Measurements from ENCODE around the gene CCL18. TPM values are rescaled to one million over a fixed set of nuclear protein-coding genes. Genes with fewer than 3 reads are reported as not detected.
A peak's percentile ranks its signal among the peaks of the same experiment; 100 is the strongest.
"Not testable (repeated sequence)": the region's sequence is repeated elsewhere in the genome, so short reads cannot be mapped to it uniquely, and the experiment has no call there.

Gene CCL18
- total RNA-seq = not detected
- not detected for polyA plus RNA-seq

GRCh38 chr17:36063786-36064541 is at the start of gene CCL18:
Gene CCL18, plus strand, starts transcription at chr17:36064272. Its CDS starts 71 bp downstream, at chr17:36064343.
- ATAC-seq (ENCODE audit: low read depth in 2 of 2) (no peak), DNase-seq (no peak)
- peaks cover 13% of the 10 kb centered on the region for H3K27me3 Mint-ChIP-seq
- no peaks in the 10 kb centered on the region for H3K4me1 ChIP-seq (ENCODE audit: control insufficient read depth, insufficient read depth, low read length, poor library complexity, severe bottlenecking)
- peaks cover 6% of the 10 kb centered on the region for H3K27me3 ChIP-seq (ENCODE audit: control insufficient read depth, insufficient read depth, low read length)
- no peaks in the 10 kb centered on the region for H3K36me3 ChIP-seq (ENCODE audit: control insufficient read depth, insufficient read depth, low read length)
- no peak within 1 kb of the TSS for H3K4me3 ChIP-seq (ENCODE audit: low read depth, low read length)
- H3K9me3 ChIP-seq (ENCODE audit: control insufficient read depth in 2 of 2, low read length in 2 of 2) = no peaks in the 10 kb centered on the region
- no peak within 1 kb of the TSS for H3K4me3 Mint-ChIP-seq
- no peaks in the 10 kb centered on the region for H3K36me3 Mint-ChIP-seq
- no peak within 1 kb of the TSS for H3K27ac Mint-ChIP-seq
- peaks cover 0 to 1% (median 0%) of the 10 kb centered on the region in 7 donors for H3K9me3 Mint-ChIP-seq
- H3K27ac ChIP-seq (ENCODE audit: insufficient read depth, low read length, poor library complexity, severe bottlenecking) = no peak within 1 kb of the TSS
- no peaks in the 10 kb centered on the region for H3K4me1 Mint-ChIP-seq

- H3K27ac ChIP-seq (ENCODE audit: insufficient read depth, low read length, poor library complexity, severe bottlenecking) = no peak overlapping the region
- H3K9me3 Mint-ChIP-seq = peaks cover 0 to 2% (median 0%) of the 10 kb centered on the region in 7 donors
- ATAC-seq (ENCODE audit: low read depth in 2 of 2) (no peak), DNase-seq (no peak)
- no peaks in the 10 kb centered on the region for H3K4me1 Mint-ChIP-seq
- H3K9me3 ChIP-seq (ENCODE audit: control insufficient read depth in 2 of 2, low read length in 2 of 2) = no peaks in the 10 kb centered on the region
- H3K36me3 Mint-ChIP-seq = no peaks in the 10 kb centered on the region
- H3K4me1 ChIP-seq (ENCODE audit: control insufficient read depth, insufficient read depth, low read length, poor library complexity, severe bottlenecking) = no peaks in the 10 kb centered on the region
- peaks cover 2% of the 10 kb centered on the region for H3K27me3 ChIP-seq (ENCODE audit: control insufficient read depth, insufficient read depth, low read length)
- no peak overlapping the region for H3K27ac Mint-ChIP-seq
- no peak overlapping the region for H3K4me3 ChIP-seq (ENCODE audit: low read depth, low read length)
- H3K36me3 ChIP-seq (ENCODE audit: control insufficient read depth, insufficient read depth, low read length) = no peaks in the 10 kb centered on the region
- peaks cover 30% of the 10 kb centered on the region for H3K27me3 Mint-ChIP-seq
- H3K4me3 Mint-ChIP-seq = no peak overlapping the region
Measured at GRCh38 chr17:36014946-36015345, 49.1 kb upstream of the CCL18 start.

- H3K27me3 Mint-ChIP-seq = peaks cover 35% of the 10 kb centered on the region
- not testable (repeated sequence) for H3K4me1 Mint-ChIP-seq; H3K4me3 Mint-ChIP-seq; H3K9me3 ChIP-seq (ENCODE audit: control insufficient read depth in 2 of 2, low read length in 2 of 2); H3K4me1 ChIP-seq (ENCODE audit: control insufficient read depth, insufficient read depth, low read length, poor library complexity, severe bottlenecking); ATAC-seq (ENCODE audit: low read depth in 2 of 2); H3K4me3 ChIP-seq (ENCODE audit: low read depth, low read length); H3K27me3 ChIP-seq (ENCODE audit: control insufficient read depth, insufficient read depth, low read length); H3K36me3 Mint-ChIP-seq; H3K36me3 ChIP-seq (ENCODE audit: control insufficient read depth, insufficient read depth, low read length); DNase-seq; H3K27ac ChIP-seq (ENCODE audit: insufficient read depth, low read length, poor library complexity, severe bottlenecking); H3K9me3 Mint-ChIP-seq; H3K27ac Mint-ChIP-seq
Measured at GRCh38 chr17:36015895-36016294, 48.2 kb upstream of the CCL18 start.

- peaks cover 31% of the 10 kb centered on the region for H3K27me3 Mint-ChIP-seq
- DNase-seq = no peak
- H3K4me3 Mint-ChIP-seq = no peak overlapping the region
Measured at GRCh38 chr17:36016555-36016954, 47.5 kb upstream of the CCL18 start.

GRCh38 chr17:36017799-36018198 is 46.3 kb upstream of the CCL18 start, which contains the start of gene CCL23:
Gene CCL23, minus strand, starts transcription at chr17:36017972. Its CDS starts 75 bp downstream, at chr17:36017897.
- peaks cover 2% of the 10 kb centered on the region for H3K27me3 ChIP-seq (ENCODE audit: control insufficient read depth, insufficient read depth, low read length)
- DNase-seq (no peak), ATAC-seq (ENCODE audit: low read depth in 2 of 2) (no peak)
- H3K4me1 ChIP-seq (ENCODE audit: control insufficient read depth, insufficient read depth, low read length, poor library complexity, severe bottlenecking) = no peaks in the 10 kb centered on the region
- H3K27ac ChIP-seq (ENCODE audit: insufficient read depth, low read length, poor library complexity, severe bottlenecking) = no peak within 1 kb of the TSS
- no peak within 1 kb of the TSS for H3K4me3 ChIP-seq (ENCODE audit: low read depth, low read length)
- Mint-ChIP-seq H3K27ac (peak within 1 kb of the TSS in 1 of 3 donors; percentile 42), H3K36me3 (no peaks in the 10 kb centered on the region), H3K27me3 (peaks cover 21% of the 10 kb centered on the region), H3K4me3 (no peak within 1 kb of the TSS), H3K4me1 (no peaks in the 10 kb centered on the region), H3K9me3 (peaks cover 0 to 4% (median 2%) of the 10 kb centered on the region in 7 donors)
- H3K9me3 ChIP-seq (ENCODE audit: control insufficient read depth in 2 of 2, low read length in 2 of 2) = no peaks in the 10 kb centered on the region
- H3K36me3 ChIP-seq (ENCODE audit: control insufficient read depth, insufficient read depth, low read length) = no peaks in the 10 kb centered on the region

More at GRCh38 chr17:36016555-36016954, 47.5 kb upstream of the CCL18 start:
- Histone ChIP-seq H3K9me3 (ENCODE audit: control insufficient read depth in 2 of 2, low read length in 2 of 2) (no peaks in the 10 kb centered on the region), H3K36me3 (ENCODE audit: control insufficient read depth, insufficient read depth, low read length) (no peaks in the 10 kb centered on the region), H3K4me1 (ENCODE audit: control insufficient read depth, insufficient read depth, low read length, poor library complexity, severe bottlenecking) (no peaks in the 10 kb centered on the region), H3K27ac (ENCODE audit: insufficient read depth, low read length, poor library complexity, severe bottlenecking) (no peak overlapping the region), H3K27me3 (ENCODE audit: control insufficient read depth, insufficient read depth, low read length) (peaks cover 2% of the 10 kb centered on the region), H3K4me3 (ENCODE audit: low read depth, low read length) (no peak overlapping the region)
- H3K4me1 Mint-ChIP-seq = no peaks in the 10 kb centered on the region
- no peak overlapping the region for H3K27ac Mint-ChIP-seq
- H3K9me3 Mint-ChIP-seq = peaks cover 0 to 5% (median 0%) of the 10 kb centered on the region in 7 donors
- no peaks in the 10 kb centered on the region for H3K36me3 Mint-ChIP-seq
- ATAC-seq (ENCODE audit: low read depth in 2 of 2) = no peak

- H3K4me3 ChIP-seq (ENCODE audit: low read depth, low read length) = no peak overlapping the region
- ATAC-seq (ENCODE audit: low read depth in 2 of 2) (no peak), DNase-seq (no peak)
- Mint-ChIP-seq H3K4me1 (no peaks in the 10 kb centered on the region), H3K9me3 (peaks cover 0 to 4% (median 2%) of the 10 kb centered on the region in 7 donors), H3K27ac (no peak overlapping the region), H3K4me3 (no peak overlapping the region), H3K36me3 (no peaks in the 10 kb centered on the region), H3K27me3 (peaks cover 20% of the 10 kb centered on the region)
- no peaks in the 10 kb centered on the region for H3K4me1 ChIP-seq (ENCODE audit: control insufficient read depth, insufficient read depth, low read length, poor library complexity, severe bottlenecking)
- H3K27me3 ChIP-seq (ENCODE audit: control insufficient read depth, insufficient read depth, low read length) = peaks cover 2% of the 10 kb centered on the region
- no peaks in the 10 kb centered on the region for H3K9me3 ChIP-seq (ENCODE audit: control insufficient read depth in 2 of 2, low read length in 2 of 2)
- H3K27ac ChIP-seq (ENCODE audit: insufficient read depth, low read length, poor library complexity, severe bottlenecking) = no peak overlapping the region
- H3K36me3 ChIP-seq (ENCODE audit: control insufficient read depth, insufficient read depth, low read length) = no peaks in the 10 kb centered on the region
Measured at GRCh38 chr17:36019423-36019822, 44.6 kb upstream of the CCL18 start.

- peaks cover 0 to 4% (median 2%) of the 10 kb centered on the region in 7 donors for H3K9me3 Mint-ChIP-seq
- ATAC-seq (ENCODE audit: low read depth in 2 of 2) = no peak
- no peak overlapping the region for H3K27ac Mint-ChIP-seq
- no peaks in the 10 kb centered on the region for H3K9me3 ChIP-seq (ENCODE audit: control insufficient read depth in 2 of 2, low read length in 2 of 2)
- H3K4me1 ChIP-seq (ENCODE audit: control insufficient read depth, insufficient read depth, low read length, poor library complexity, severe bottlenecking) = no peaks in the 10 kb centered on the region
- H3K36me3 ChIP-seq (ENCODE audit: control insufficient read depth, insufficient read depth, low read length) = no peaks in the 10 kb centered on the region
- no peak overlapping the region for H3K27ac ChIP-seq (ENCODE audit: insufficient read depth, low read length, poor library complexity, severe bottlenecking)
- peaks cover 24% of the 10 kb centered on the region for H3K27me3 Mint-ChIP-seq
- no peaks in the 10 kb centered on the region for H3K4me1 Mint-ChIP-seq
- no peak overlapping the region for H3K4me3 ChIP-seq (ENCODE audit: low read depth, low read length)
- H3K36me3 Mint-ChIP-seq = no peaks in the 10 kb centered on the region
- DNase-seq = no peak
- no peak overlapping the region for H3K4me3 Mint-ChIP-seq
- peaks cover 5% of the 10 kb centered on the region for H3K27me3 ChIP-seq (ENCODE audit: control insufficient read depth, insufficient read depth, low read length)
Measured at GRCh38 chr17:36024106-36024869, 39.8 kb upstream of the CCL18 start.

Data from CD4-positive, CD25-positive, alpha-beta regulatory T cell (primary cell).